Right atrium auricular region (tissue), 2 donors: ENCODE results near the gene C14orf119. TPM values are rescaled to one million over a fixed set of nuclear protein-coding genes. Genes with fewer than 3 reads are reported as not detected.

Experiments
- DNase-seq: peaks from one replicate; pipeline ENCODE4 v3.0.0-alpha.2; 2019; ENCODE audit warnings: low spot score
- H3K27ac ChIP-seq, 2 donors: fragments of 200-600 bp; sonication (generic); 1 replicate in 1 of 2; 2 replicates in 1 of 2; pipeline ENCODE4 v1.5.1; 2016 to 2019
- H3K27me3 ChIP-seq, 2 donors: fragments of 200-600 bp; sonication (generic); one replicate each; pipeline versions ENCODE4 v1.5.1 to v1.6.0; 2017 to 2019
- H3K36me3 ChIP-seq: fragments of 200-600 bp; sonication (generic); one replicate; pipeline ENCODE4 v1.5.1; 2016
- H3K4me1 ChIP-seq, 2 donors: fragments of 200-600 bp; sonication (generic); one replicate each; pipeline versions ENCODE4 v1.5.1 to v1.6.0; 2017 to 2019
- H3K4me3 ChIP-seq, 2 donors: fragments of 200-600 bp; sonication (generic); 1 replicate in 1 of 2; 2 replicates in 1 of 2; pipeline ENCODE4 v1.5.1; 2017 to 2019; ENCODE audit warnings: mild to moderate bottlenecking in 1 of 2, moderate library complexity in 1 of 2
- H3K9me3 ChIP-seq, 2 donors: fragments of 200-600 bp; sonication (generic); one replicate each; pipeline ENCODE4 v1.5.1; 2019
- total RNA-seq, 2 donors: library from RNA; depleted of rRNA; stranded (reverse); fragments of >200 nt; gene quantifications; one replicate each; pipeline ENCODE4 v1.1.0, GENCODE V29; 2016
- TF ChIP-seq, protein P1 (sequence below), 2 donors: fragments of 200-600 bp; sonication (generic); IDR thresholded peaks; one replicate each; pipeline ENCODE4 v1.5.1; 2019; ENCODE audit warnings: antibody characterized with exemption in 2 of 2

Gene C14orf119
- total RNA-seq, 2 donors from 2014 or later, result 13.5 to 23.7 TPM

DNA sequence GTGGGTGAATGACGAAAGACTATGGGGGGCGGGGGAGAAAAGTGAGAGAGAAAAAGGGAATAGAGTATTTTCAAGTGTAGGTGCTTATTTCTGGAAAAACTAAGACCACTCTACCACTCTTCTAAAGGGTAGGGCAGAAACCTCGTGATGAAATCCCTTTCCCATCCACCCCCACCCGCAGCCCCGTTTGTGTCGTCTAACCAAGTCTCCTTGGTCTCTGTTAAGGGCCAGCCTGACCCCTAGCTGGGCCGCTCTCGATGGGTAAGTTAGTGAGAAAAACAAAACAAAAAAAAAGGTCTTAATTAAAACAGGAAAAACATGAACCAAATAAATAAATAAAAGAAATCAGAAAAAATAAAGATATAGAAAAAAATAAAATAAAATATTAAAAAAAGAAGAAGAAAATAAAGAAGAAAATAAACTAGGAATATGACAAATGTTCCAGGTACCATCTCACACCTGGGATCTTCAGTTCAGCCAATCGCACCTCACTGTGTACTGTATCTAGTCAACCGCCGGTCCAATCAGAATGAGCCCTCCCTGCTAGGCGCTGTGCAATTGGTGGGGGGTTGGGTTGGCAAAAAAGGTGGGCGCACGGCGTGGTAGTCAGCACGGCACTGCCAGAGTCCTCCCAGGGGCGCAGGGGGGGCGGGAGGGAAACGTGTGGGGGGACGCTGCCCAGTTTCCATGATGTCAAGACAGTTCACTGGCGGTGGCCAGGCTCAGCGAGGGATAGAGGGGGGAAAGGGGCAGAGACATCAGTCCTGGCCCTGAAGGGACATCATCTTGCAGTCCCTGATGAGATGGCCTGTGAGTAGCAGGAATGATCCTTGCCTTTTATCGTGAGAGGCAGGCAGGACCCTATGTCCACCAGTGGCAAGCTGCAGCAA is 28.2 kb upstream of the C14orf119 start:
- Histone ChIP-seq H3K4me3 (no peak overlapping the region), H3K9me3 (no peaks in the 10 kb centered on the region), H3K27me3 (no peaks in the 10 kb centered on the region), H3K36me3 (peaks cover 64% of the 10 kb centered on the region), H3K4me1 (peaks cover 0 to 32% of the 10 kb centered on the region in 2 donors), H3K27ac (no peak overlapping the region)
- DNase-seq, result peak; percentile 55
- TF ChIP-seq, protein P1, sequence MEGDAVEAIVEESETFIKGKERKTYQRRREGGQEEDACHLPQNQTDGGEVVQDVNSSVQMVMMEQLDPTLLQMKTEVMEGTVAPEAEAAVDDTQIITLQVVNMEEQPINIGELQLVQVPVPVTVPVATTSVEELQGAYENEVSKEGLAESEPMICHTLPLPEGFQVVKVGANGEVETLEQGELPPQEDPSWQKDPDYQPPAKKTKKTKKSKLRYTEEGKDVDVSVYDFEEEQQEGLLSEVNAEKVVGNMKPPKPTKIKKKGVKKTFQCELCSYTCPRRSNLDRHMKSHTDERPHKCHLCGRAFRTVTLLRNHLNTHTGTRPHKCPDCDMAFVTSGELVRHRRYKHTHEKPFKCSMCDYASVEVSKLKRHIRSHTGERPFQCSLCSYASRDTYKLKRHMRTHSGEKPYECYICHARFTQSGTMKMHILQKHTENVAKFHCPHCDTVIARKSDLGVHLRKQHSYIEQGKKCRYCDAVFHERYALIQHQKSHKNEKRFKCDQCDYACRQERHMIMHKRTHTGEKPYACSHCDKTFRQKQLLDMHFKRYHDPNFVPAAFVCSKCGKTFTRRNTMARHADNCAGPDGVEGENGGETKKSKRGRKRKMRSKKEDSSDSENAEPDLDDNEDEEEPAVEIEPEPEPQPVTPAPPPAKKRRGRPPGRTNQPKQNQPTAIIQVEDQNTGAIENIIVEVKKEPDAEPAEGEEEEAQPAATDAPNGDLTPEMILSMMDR (IDR thresholded peaks at IDR 0.05), result no peak

DNA sequence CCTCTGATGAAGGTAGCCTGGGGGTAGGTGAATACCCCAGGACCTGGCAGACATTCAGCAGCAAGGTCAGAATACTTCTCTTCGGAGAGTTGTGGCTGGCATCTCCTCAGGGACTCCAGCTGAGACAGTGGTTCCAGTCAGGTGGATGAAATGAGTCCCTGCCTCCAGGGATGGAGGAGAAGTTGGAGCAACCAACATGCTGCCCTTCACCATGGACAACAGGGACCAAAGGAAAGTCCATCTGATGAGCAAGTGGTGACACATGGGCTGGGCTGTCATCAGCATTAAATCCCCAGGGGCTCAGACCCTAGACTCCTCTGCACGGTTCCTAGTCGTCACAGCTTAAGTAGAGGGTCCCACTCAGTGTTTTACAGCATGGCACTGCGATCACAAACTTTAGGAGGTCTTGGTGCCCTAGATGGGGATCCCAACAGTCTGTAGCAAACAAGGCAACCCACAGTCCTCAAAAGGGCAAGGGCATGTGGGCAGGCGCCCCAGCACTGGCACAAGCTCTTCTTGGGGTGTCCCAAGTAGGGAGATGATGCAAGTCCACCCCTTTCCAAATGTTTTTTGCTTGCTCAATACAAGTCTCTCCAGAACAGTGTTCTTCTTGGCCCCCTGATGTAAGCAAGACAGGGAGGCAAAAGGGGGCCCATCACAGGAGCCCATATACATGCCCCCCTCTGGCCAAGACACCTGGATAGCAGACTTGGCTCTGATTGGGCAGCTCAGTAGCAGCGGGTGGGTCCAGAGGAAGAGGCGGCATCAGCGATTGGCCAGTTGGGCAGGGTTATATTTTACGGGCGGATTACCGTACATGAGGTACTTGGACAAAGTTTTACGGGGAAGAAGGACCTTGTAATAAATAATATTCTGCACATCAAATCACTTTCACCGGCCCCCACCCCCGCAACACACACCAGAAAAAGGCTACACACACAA is 27.2 kb upstream of the C14orf119 start:
- Histone ChIP-seq H3K36me3 (peaks cover 64% of the 10 kb centered on the region), H3K27me3 (no peaks in the 10 kb centered on the region), H3K27ac (no peak overlapping the region), H3K4me3 (no peak overlapping the region), H3K4me1 (peaks cover 0 to 34% of the 10 kb centered on the region in 2 donors), H3K9me3 (no peaks in the 10 kb centered on the region)
- TF ChIP-seq, protein P1 (IDR thresholded peaks at IDR 0.05), result no peak
- DNase-seq, result no peak

DNA sequence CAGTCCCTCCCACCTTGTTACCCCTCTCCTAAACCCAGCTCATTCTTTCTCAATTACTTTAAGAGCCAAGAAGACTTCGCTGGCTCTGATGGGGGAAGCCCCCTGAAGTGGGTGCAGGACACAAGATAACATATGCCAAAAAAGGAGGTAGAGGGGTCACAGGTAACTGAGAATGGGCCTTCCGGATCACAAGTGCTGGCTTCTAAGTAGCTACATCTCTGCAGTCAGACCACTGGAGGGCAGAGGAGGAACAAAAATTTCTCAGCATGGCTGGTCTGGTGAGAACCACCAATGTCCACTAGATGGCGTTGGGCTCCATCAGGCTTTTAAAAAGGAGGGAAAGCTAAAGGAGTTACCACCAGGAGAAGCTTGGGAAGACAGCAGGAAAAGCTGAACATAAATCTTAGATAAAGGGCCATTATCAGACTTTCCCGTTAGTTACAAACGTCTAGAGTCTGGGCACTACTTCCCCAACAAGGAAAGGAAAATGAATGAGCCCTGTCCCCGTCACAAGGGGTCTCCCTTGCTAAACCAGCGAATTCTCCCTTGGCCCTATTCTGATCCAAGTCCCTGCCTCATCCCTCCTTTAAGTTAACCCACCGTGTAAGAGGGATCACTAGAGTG is 26.4 kb upstream of the C14orf119 start:
- H3K27ac ChIP-seq, result no peak overlapping the region
- DNase-seq, result peak; percentile 87
- peaks cover 64% of the 10 kb centered on the region for H3K36me3 ChIP-seq
- H3K4me3 ChIP-seq, result no peak overlapping the region
- TF ChIP-seq, protein P1 (IDR thresholded peaks at IDR 0.05), result peak; percentile 94 to 98
- H3K9me3 ChIP-seq, result no peaks in the 10 kb centered on the region
- H3K4me1 ChIP-seq, result peaks cover 0 to 35% of the 10 kb centered on the region in 2 donors
- H3K27me3 ChIP-seq, result no peaks in the 10 kb centered on the region

DNA sequence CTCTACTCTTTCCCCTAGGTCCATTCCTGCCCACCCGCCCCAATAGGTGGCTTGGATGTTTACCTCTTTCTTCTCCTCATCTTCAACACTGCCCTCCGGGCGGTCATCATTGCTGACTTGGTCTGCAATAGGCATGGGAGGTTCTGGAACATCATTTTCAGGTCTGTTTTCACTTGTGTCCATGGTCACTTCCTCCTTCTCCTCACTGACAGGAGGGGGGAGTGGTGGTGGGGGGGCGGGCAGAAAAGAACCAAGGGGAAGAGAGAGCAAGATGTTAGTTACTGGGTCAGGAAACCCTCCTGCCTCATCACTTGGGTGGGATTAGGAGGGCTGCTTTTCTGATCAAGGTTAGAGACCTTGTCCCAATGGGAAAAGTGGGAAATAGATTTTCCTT is 25.9 kb upstream of the C14orf119 start:
- Histone ChIP-seq H3K4me3 (no peak overlapping the region), H3K36me3 (peaks cover 64% of the 10 kb centered on the region), H3K4me1 (peaks cover 0 to 35% of the 10 kb centered on the region in 2 donors), H3K9me3 (no peaks in the 10 kb centered on the region), H3K27ac (no peak overlapping the region), H3K27me3 (no peaks in the 10 kb centered on the region)
- no peak for DNase-seq
- TF ChIP-seq, protein P1 (IDR thresholded peaks at IDR 0.05), result no peak

DNA sequence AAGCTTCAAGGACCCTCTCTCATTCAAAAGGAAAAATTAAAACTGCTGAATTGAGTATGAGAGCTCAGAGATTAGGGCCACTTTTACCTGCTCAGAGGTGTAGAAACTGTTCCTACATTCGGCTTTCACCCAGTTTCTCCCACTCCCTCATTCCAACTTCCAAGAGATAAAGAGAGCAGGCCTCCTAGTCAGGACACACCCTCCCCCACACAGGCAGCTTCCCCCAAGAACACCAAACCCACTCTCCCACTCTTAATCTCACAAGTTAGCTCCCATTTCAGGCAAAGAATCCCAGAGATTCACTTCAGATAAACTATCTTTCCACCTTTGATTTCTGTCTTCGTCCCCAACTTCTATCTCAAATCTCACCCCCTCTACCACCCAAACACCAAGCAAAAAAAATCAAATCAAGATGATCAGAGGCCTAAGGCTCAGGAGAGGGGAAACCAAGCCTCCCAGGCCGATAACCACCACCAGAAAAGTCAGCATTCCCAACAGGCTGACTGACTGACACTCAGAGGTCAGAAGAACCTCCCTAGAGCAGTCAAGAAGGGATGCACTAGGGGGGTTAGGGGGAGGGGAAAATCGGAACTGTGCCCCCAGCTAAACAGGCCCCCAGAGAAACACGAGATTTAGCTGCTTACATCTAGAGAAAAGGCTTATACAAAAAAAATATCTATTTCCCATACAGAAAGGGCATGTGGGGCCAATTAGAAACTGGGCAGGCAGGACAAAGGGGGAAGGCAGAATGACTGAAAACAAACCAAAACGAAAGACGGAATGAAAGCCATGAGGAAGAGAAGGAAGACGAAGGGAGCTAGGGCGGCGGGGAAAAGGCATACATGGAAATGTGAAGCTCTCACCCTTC is 24.8 kb upstream of the C14orf119 start:
- peak overlapping the region; percentile 78 to 84 for H3K27ac ChIP-seq
- no peaks in the 10 kb centered on the region for H3K9me3 ChIP-seq
- DNase-seq, result no peak
- peaks cover 0 to 35% of the 10 kb centered on the region in 2 donors for H3K4me1 ChIP-seq
- peaks cover 66% of the 10 kb centered on the region for H3K36me3 ChIP-seq
- H3K27me3 ChIP-seq, result no peaks in the 10 kb centered on the region
- H3K4me3 ChIP-seq, result peak overlapping the region; percentile 54
- TF ChIP-seq, protein P1 (IDR thresholded peaks at IDR 0.05), result no peak
